Neural crest cell (in vitro differentiated cells): ENCODE results near the gene BEND5. TPM values are rescaled to one million over a fixed set of nuclear protein-coding genes. Genes with fewer than 3 reads are reported as not detected.

Experiments
- DNase-seq: peaks from one replicate; pipeline ENCODE4 v3.0.0; 2021; ENCODE audit warnings: low read depth, mixed read lengths, low spot score
- H3K27ac Mint-ChIP-seq: one replicate; pipeline ENCODE4 v1.8.0; 2021; ENCODE audit warnings: mild to moderate bottlenecking, mixed read lengths; ENCODE audit not compliant: unreplicated experiment
- H3K27me3 Mint-ChIP-seq: 2 replicates; pipeline ENCODE4 v1.8.0; 2021; ENCODE audit warnings: low read depth, mild to moderate bottlenecking, mixed read lengths
- H3K36me3 Mint-ChIP-seq: 2 replicates; pipeline ENCODE4 v1.8.0; 2021; ENCODE audit warnings: low read depth, mild to moderate bottlenecking, mixed read lengths
- H3K4me1 Mint-ChIP-seq: 2 replicates; pipeline ENCODE4 v1.8.0; 2021; ENCODE audit warnings: mixed read lengths
- H3K4me3 Mint-ChIP-seq: one replicate; pipeline ENCODE4 v1.8.0; 2021; ENCODE audit warnings: mild to moderate bottlenecking, mixed read lengths
- H3K9me3 Mint-ChIP-seq: 2 replicates; pipeline ENCODE4 v1.8.0; 2021; ENCODE audit warnings: mixed read lengths
- total RNA-seq: library from RNA; stranded (reverse); gene quantifications from 2 replicates; pipeline ENCODE4 v1.2.1, GENCODE V29; 2021
- TF ChIP-seq, protein P1 (sequence below): fragments of 200-600 bp; sonication (generic); conservative IDR thresholded peaks from 2 replicates; pipeline ENCODE4 v1.5.0; 2021; ENCODE audit warnings: antibody characterized with exemption, mild to moderate bottlenecking

Gene BEND5
- total RNA-seq, 1 donor from 2014 or later, result 18.0 TPM

DNA sequence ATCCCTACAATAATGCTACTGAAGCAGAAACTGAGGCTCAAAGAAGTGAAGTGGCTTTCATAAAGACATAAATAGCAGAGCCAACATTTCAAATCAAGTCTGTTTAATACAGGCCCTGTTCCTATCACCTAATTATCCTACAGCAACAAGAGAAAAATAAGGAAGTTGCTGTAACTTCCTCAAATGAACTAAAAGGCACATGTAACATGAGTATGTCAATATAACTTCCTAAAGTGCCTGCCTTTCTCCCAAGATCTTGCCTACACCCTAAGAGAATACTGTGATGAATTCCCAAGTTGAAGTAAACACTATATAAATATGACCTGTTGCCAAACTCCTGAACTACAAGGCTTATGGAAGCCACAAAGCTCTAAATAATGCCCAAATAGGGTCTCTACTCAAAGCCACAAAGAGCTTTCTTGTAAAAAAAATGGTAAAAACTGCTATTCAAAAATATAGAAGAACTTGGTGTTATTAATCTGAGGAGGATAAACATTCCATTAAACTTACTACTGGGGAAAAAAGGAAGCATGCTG, 8.6 kb downstream of the BEND5 start:
- Mint-ChIP-seq H3K27ac (no peak overlapping the region), H3K4me1 (peaks cover 26% of the 10 kb centered on the region), H3K36me3 (peaks cover 20% of the 10 kb centered on the region), H3K9me3 (no peaks in the 10 kb centered on the region), H3K4me3 (no peak overlapping the region), H3K27me3 (no peaks in the 10 kb centered on the region)
- no peak for DNase-seq
- TF ChIP-seq, protein P1, sequence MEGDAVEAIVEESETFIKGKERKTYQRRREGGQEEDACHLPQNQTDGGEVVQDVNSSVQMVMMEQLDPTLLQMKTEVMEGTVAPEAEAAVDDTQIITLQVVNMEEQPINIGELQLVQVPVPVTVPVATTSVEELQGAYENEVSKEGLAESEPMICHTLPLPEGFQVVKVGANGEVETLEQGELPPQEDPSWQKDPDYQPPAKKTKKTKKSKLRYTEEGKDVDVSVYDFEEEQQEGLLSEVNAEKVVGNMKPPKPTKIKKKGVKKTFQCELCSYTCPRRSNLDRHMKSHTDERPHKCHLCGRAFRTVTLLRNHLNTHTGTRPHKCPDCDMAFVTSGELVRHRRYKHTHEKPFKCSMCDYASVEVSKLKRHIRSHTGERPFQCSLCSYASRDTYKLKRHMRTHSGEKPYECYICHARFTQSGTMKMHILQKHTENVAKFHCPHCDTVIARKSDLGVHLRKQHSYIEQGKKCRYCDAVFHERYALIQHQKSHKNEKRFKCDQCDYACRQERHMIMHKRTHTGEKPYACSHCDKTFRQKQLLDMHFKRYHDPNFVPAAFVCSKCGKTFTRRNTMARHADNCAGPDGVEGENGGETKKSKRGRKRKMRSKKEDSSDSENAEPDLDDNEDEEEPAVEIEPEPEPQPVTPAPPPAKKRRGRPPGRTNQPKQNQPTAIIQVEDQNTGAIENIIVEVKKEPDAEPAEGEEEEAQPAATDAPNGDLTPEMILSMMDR, result no peak

GRCh38 chr1:48765335-48765734, 11.4 kb downstream of the BEND5 start:
- no peaks in the 10 kb centered on the region for H3K9me3 Mint-ChIP-seq
- H3K36me3 Mint-ChIP-seq, result peaks cover 12% of the 10 kb centered on the region
- TF ChIP-seq, protein P1, result no peak
- peaks cover 29% of the 10 kb centered on the region for H3K4me1 Mint-ChIP-seq
- no peaks in the 10 kb centered on the region for H3K27me3 Mint-ChIP-seq
- DNase-seq, result no peak
- no peak overlapping the region for H3K27ac Mint-ChIP-seq
- H3K4me3 Mint-ChIP-seq, result no peak overlapping the region

DNA sequence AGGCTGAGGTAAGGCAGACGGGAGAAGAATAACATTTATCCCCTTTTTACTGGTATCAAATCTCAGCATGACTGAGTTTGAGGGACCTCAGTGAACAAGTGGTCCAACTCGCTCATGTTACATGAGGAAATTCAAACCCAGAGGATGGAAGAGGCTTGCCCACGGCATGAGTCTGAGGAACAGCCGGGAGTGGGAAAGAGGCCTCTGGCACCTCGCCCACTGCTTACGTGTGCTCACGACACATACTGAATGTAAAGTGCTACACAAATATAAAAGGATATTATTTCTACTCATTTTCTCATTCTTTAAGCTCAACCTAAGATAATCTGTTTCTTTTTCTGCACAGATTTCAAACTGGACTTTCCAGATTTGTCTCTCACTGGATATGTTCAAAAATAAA, 14.7 kb downstream of the BEND5 start:
- Mint-ChIP-seq H3K27me3 (no peaks in the 10 kb centered on the region), H3K36me3 (peaks cover 27% of the 10 kb centered on the region), H3K27ac (no peak overlapping the region), H3K9me3 (no peaks in the 10 kb centered on the region), H3K4me3 (no peak overlapping the region), H3K4me1 (peaks cover 18% of the 10 kb centered on the region)
- DNase-seq, result no peak
- TF ChIP-seq, protein P1, result no peak

- TF ChIP-seq, protein P1, result no peak
- Mint-ChIP-seq H3K4me1 (peaks cover 18% of the 10 kb centered on the region), H3K9me3 (no peaks in the 10 kb centered on the region), H3K27me3 (no peaks in the 10 kb centered on the region), H3K4me3 (no peak overlapping the region), H3K36me3 (peaks cover 32% of the 10 kb centered on the region), H3K27ac (no peak overlapping the region)
- no peak for DNase-seq
These were observed 15.3 kb downstream of the BEND5 start for GRCh38 chr1:48761411-48761810.

- DNase-seq, result no peak
- TF ChIP-seq, protein P1, result no peak
- H3K4me1 Mint-ChIP-seq, result peaks cover 18% of the 10 kb centered on the region
- no peaks in the 10 kb centered on the region for H3K27me3 Mint-ChIP-seq
- no peak overlapping the region for H3K4me3 Mint-ChIP-seq
- H3K9me3 Mint-ChIP-seq, result no peaks in the 10 kb centered on the region
- no peak overlapping the region for H3K27ac Mint-ChIP-seq
- H3K36me3 Mint-ChIP-seq, result peaks cover 32% of the 10 kb centered on the region
These were observed 15.8 kb downstream of the BEND5 start for GRCh38 chr1:48760857-48761256.
